HCT116 (cell line): ENCODE data around the gene GNAS. TPM values are rescaled to one million over a fixed set of nuclear protein-coding genes. Genes with fewer than 3 reads are reported as not detected.

Source experiments
- ATAC-seq: fragments of 200-7000 bp; cut with Tn5 transposase; 2 replicates; pipeline ENCODE4 v1.9.1; 2020; ENCODE audit warnings: mild to moderate bottlenecking, moderate library complexity
- BruUV-seq: library from RNA; stranded (reverse); fragments of 400-500 nt; replicated peaks from 2 replicates; lab custom pipeline; 2021; lab: Mats Ljungman, UMichigan
- CTCF ChIA-PET: fragments of 300-600 bp; sonication (Branson Sonifier 250); formaldehyde crosslinking; loops from one replicate; lab custom pipeline; 2021; ENCODE audit warnings: antibody characterized with exemption; lab: Charles Lee
- POLR2A ChIA-PET: fragments of 300-600, 350-600 bp; sonication (Branson Sonifier 250); formaldehyde crosslinking; loops from one replicate; lab custom pipeline; 2021; ENCODE audit warnings: antibody characterized with exemption; lab: Charles Lee
- RAD21 ChIA-PET, 2 experiments: fragments of 300-600 bp; sonication (Branson Sonifier 250); formaldehyde crosslinking; loops; one replicate each; lab custom pipeline; 2023; ENCODE audit warnings: low total read pairs in 2 of 2; ENCODE audit not compliant: uncharacterized antibody in 2 of 2, unreplicated experiment in 2 of 2, low non-redundant PET in 1 of 2; lab: Charles Lee
- DNase-seq: peaks from one replicate; pipeline ENCODE4 v3.0.0-alpha.2; 2010; ENCODE audit warnings: low read depth, low spot score
- H2AFZ ChIP-seq: fragments of 200-600 bp; shearing (Covaris generic), sonication (generic); 2 replicates; pipeline ENCODE4 v1.6.1; 2017; ENCODE audit warnings: low read depth, mixed run types, mixed read lengths, antibody characterized with exemption, low read length; ENCODE audit not compliant: poor library complexity, severe bottlenecking
- H3K27ac ChIP-seq: 2 replicates; pipeline ENCODE4 v1.5.1; 2012; ENCODE audit warnings: low read depth, low read length
- H3K27me3 ChIP-seq: fragments of 200-600 bp; sonication (generic); 2 replicates; pipeline ENCODE4 v1.6.1; 2016; ENCODE audit warnings: mixed run types, low read length, mixed read lengths; ENCODE audit not compliant: insufficient read depth
- H3K36me3 ChIP-seq, 2 experiments: fragments of 200-500 bp in 1 of 2; fragments of 200-600 bp in 1 of 2; sonication (Bioruptor generic) in 1 of 2; sonication (generic) in 1 of 2; 2 replicates each; pipeline versions ENCODE4 v1.5.1 to v1.6.1; 2014 to 2016; ENCODE audit warnings: low read length in 2 of 2, inconsistent platforms in 1 of 2, mixed read lengths in 1 of 2, mixed run types in 1 of 2; ENCODE audit not compliant: insufficient read depth in 2 of 2, control insufficient read depth in 1 of 2
- H3K4me1 ChIP-seq, 2 experiments: fragments of 200-600 bp in 1 of 2; sonication (generic) in 1 of 2; 2 replicates each; pipeline versions ENCODE4 v1.5.1 to v1.6.1; 2012 to 2017; ENCODE audit warnings: low read length in 2 of 2, inconsistent platforms in 1 of 2, mild to moderate bottlenecking in 1 of 2, mixed read lengths in 1 of 2, mixed run types in 1 of 2, moderate library complexity in 1 of 2; ENCODE audit not compliant: insufficient read depth in 2 of 2, control insufficient read depth in 1 of 2
- H3K4me2 ChIP-seq: fragments of 200-600 bp; sonication (generic); 2 replicates; pipeline ENCODE4 v1.6.1; 2017; ENCODE audit warnings: mixed run types, low read length, mixed read lengths
- H3K4me3 ChIP-seq, 2 experiments: fragments of 200-600 bp in 1 of 2; sonication (generic) in 1 of 2; replicated peaks in 1 of 2; 2 replicates each; pipeline ENCODE4 v1.5.1; 2011 to 2016; ENCODE audit warnings: low read length in 2 of 2, control low read depth in 1 of 2, low read depth in 1 of 2, mild to moderate bottlenecking in 1 of 2, mixed read lengths in 1 of 2, mixed run types in 1 of 2
- H3K79me2 ChIP-seq: fragments of 200-600 bp; sonication (generic); 2 replicates; pipeline ENCODE4 v1.6.1; 2017; ENCODE audit warnings: mild to moderate bottlenecking, mixed run types, low read length, moderate library complexity, mixed read lengths; ENCODE audit not compliant: insufficient read depth
- H3K9ac ChIP-seq: fragments of 200-600 bp; sonication (generic); 2 replicates; pipeline ENCODE4 v1.6.1; 2016; ENCODE audit warnings: low read length, mixed read lengths
- H3K9me2 ChIP-seq: fragments of 200-600 bp; sonication (generic), shearing (Covaris generic); 2 replicates; pipeline ENCODE4 v1.6.1; 2017; ENCODE audit warnings: mixed run types, mild to moderate bottlenecking, moderate library complexity; ENCODE audit not compliant: insufficient read depth
- H3K9me3 ChIP-seq, 2 experiments: fragments of 200-500 bp in 1 of 2; fragments of 200-600 bp in 1 of 2; sonication (Bioruptor generic) in 1 of 2; sonication (generic) in 1 of 2; 2 replicates each; pipeline ENCODE4 v1.6.1; 2014 to 2017; ENCODE audit warnings: low read length in 2 of 2, mixed read lengths in 2 of 2, inconsistent platforms in 1 of 2, low read depth in 1 of 2, mild to moderate bottlenecking in 1 of 2, mixed run types in 1 of 2, moderate library complexity in 1 of 2; ENCODE audit not compliant: control insufficient read depth in 1 of 2, insufficient read depth in 1 of 2
- H4K20me1 ChIP-seq: fragments of 200-600 bp; sonication (generic), shearing (Covaris generic); 2 replicates; pipeline ENCODE4 v1.6.1; 2017; ENCODE audit warnings: mixed run types, mild to moderate bottlenecking, moderate library complexity; ENCODE audit not compliant: insufficient read depth
- ATF3 ChIP-seq: IDR thresholded peaks from 2 replicates; pipeline ENCODE4 v1.6.1; 2012
- CBX3 ChIP-seq: IDR thresholded peaks from 2 replicates; pipeline ENCODE4 v1.6.1; 2012; ENCODE audit warnings: low read depth
- CEBPB ChIP-seq: IDR thresholded peaks from 2 replicates; pipeline ENCODE4 v1.6.1; 2012; ENCODE audit warnings: low read depth
- CTCF ChIP-seq, 3 experiments: fragments of 200-600 bp in 1 of 3; sonication (generic) in 1 of 3; IDR thresholded peaks in 2 of 3; conservative IDR thresholded peaks in 1 of 3; 2 replicates each; pipeline ENCODE4 v1.5.1; 2012 to 2017; ENCODE audit warnings: low read depth in 2 of 3, low read length in 2 of 3, antibody characterized with exemption in 1 of 3, borderline replicate concordance in 1 of 3, control low read depth in 1 of 3, mild to moderate bottlenecking in 1 of 3, mixed read lengths in 1 of 3, mixed run types in 1 of 3, moderate library complexity in 1 of 3; ENCODE audit not compliant: insufficient read depth in 1 of 3
- EGR1 ChIP-seq: IDR thresholded peaks from 2 replicates; pipeline ENCODE4 v1.6.1; 2012; ENCODE audit warnings: low read depth
- ELF1 ChIP-seq: IDR thresholded peaks from 2 replicates; pipeline ENCODE4 v1.6.1; 2012; ENCODE audit warnings: low read depth, borderline replicate concordance
- EZH2 ChIP-seq: fragments of 200-600 bp; sonication (generic); IDR thresholded peaks from 2 replicates; pipeline ENCODE4 v1.6.1; 2017; ENCODE audit warnings: antibody characterized with exemption, mixed run types
- EZH2phosphoT487 ChIP-seq: fragments of 200-600 bp; IDR thresholded peaks from 2 replicates; pipeline ENCODE4 v1.6.1; 2018; ENCODE audit warnings: antibody characterized with exemption, borderline replicate concordance
- FOSL1 ChIP-seq: IDR thresholded peaks from 2 replicates; pipeline ENCODE4 v1.6.1; 2012; ENCODE audit warnings: low read depth
- MAX ChIP-seq: IDR thresholded peaks from 2 replicates; pipeline ENCODE4 v1.6.1; 2012
- POLR2A ChIP-seq: IDR thresholded peaks from 2 replicates; pipeline ENCODE4 v1.7.0; 2011; ENCODE audit warnings: borderline replicate concordance; ENCODE audit not compliant: insufficient read depth, insufficient read length; ENCODE audit errors: extremely low read depth
- RAD21 ChIP-seq: IDR thresholded peaks from 2 replicates; pipeline ENCODE4 v1.6.1; 2012; ENCODE audit warnings: low read depth, mild to moderate bottlenecking
- REST ChIP-seq: IDR thresholded peaks from 2 replicates; pipeline ENCODE4 v1.6.1; 2012; ENCODE audit warnings: low read depth
- SIN3A ChIP-seq: IDR thresholded peaks from 2 replicates; pipeline ENCODE4 v1.6.1; 2012; ENCODE audit warnings: low read depth
- SP1 ChIP-seq: IDR thresholded peaks from 2 replicates; pipeline ENCODE4 v1.6.1; 2012; ENCODE audit warnings: low read depth
- SRF ChIP-seq: IDR thresholded peaks from 2 replicates; pipeline ENCODE4 v1.6.1; 2012; ENCODE audit warnings: low read depth
- YY1 ChIP-seq: IDR thresholded peaks from 2 replicates; pipeline ENCODE4 v1.6.1; 2011; ENCODE audit warnings: low read length, low read depth, moderate library complexity, mild to moderate bottlenecking; ENCODE audit not compliant: insufficient replicate concordance; ENCODE audit errors: extremely low read depth
- ZBTB33 ChIP-seq: IDR thresholded peaks from 2 replicates; pipeline ENCODE4 v1.6.1; 2011; ENCODE audit warnings: mild to moderate bottlenecking, low read length, moderate library complexity; ENCODE audit not compliant: insufficient replicate concordance; ENCODE audit errors: extremely low read depth
- ZFX ChIP-seq: fragments of 450-650 bp; IDR thresholded peaks from 2 replicates; pipeline ENCODE4 v1.6.1; 2017
- ZNF274 ChIP-seq: fragments of 200-500 bp; sonication (Bioruptor generic); IDR thresholded peaks from 2 replicates; pipeline ENCODE4 v1.6.1; 2014; ENCODE audit warnings: mild to moderate bottlenecking, low read depth, low read length, inconsistent platforms
- intact Hi-C: fragments of 100-400 bp; cut with micrococcal nuclease; formaldehyde crosslinking; loops from 2 replicates; pipeline ENCODE4 v1.10.0; 2022
- total RNA-seq: library from RNA; stranded (reverse); gene quantifications from one replicate; pipeline ENCODE4 v1.2.1, GENCODE V29; 2021; ENCODE audit not compliant: unreplicated experiment

Gene GNAS
- total RNA-seq, 1 experiment from 2014 or later = 699 TPM

GRCh38 chr20:58884966-58885365 is 32.5 kb downstream of the GNAS start:
- H3K9ac ChIP-seq = no peak overlapping the region
- BruUV-seq = no TSS peak
- no peaks in the 10 kb centered on the region for H3K36me3 ChIP-seq
- ATAC-seq = no peak
- H3K9me3 ChIP-seq = no peaks in the 10 kb centered on the region
- peaks cover 13% of the 10 kb centered on the region; the same call in 1 of the 2 replicates for H3K79me2 ChIP-seq
- H3K27ac ChIP-seq = no peak overlapping the region
- no peak overlapping the region for H3K4me3 ChIP-seq
- peaks cover 0 to 5% of the 10 kb centered on the region in 2 experiments; a peak in 1 of 4 replicates for H3K4me1 ChIP-seq
- CTCF ChIA-PET = no interaction called here
- POLR2A ChIA-PET = no interaction called here
- H3K27me3 ChIP-seq = no peaks in the 10 kb centered on the region
- TF ChIP-seq MAX (no peak), CEBPB (no peak), ZNF274 (no peak), EZH2phosphoT487 (no peak), REST (no peak), EZH2 (no peak), FOSL1 (no peak), CTCF (IDR thresholded peaks at IDR 0.05 in 2 of 3, conservative IDR thresholded peaks at IDR 0.05 in 1 of 3; ENCODE audit: borderline replicate concordance in 1 of 3, insufficient read depth in 1 of 3, low read depth in 2 of 3, low read length in 2 of 3) (no peak), SIN3A (no peak), ELF1 (no peak), ATF3 (no peak), SRF (no peak), EGR1 (no peak), POLR2A (no peak), SP1 (no peak), CBX3 (no peak), ZBTB33 (no peak), YY1 (no peak), ZFX (no peak), RAD21 (no peak)
- TF ChIP-seq, all 23 proteins: peak for 0
- RAD21 ChIA-PET = no interaction called here
- H4K20me1 ChIP-seq = no peaks in the 10 kb centered on the region
- intact Hi-C loops = loop anchor here (10.0 kb wide), 1 partner anchor 230 kb away; the partner anchor contains the start of gene STX16
- no peaks in the 10 kb centered on the region for H3K9me2 ChIP-seq
- H3K4me2 ChIP-seq = no peak overlapping the region
- H2AFZ ChIP-seq = no peak overlapping the region
- DNase-seq = no peak
